Measurements from ENCODE around the gene HOXB6. TPM values are rescaled to one million over a fixed set of nuclear protein-coding genes. Genes with fewer than 3 reads are reported as not detected.

Gene HOXB6
- polyA plus RNA-seq, 1 donor from 2014 or later = not detected

DNA sequence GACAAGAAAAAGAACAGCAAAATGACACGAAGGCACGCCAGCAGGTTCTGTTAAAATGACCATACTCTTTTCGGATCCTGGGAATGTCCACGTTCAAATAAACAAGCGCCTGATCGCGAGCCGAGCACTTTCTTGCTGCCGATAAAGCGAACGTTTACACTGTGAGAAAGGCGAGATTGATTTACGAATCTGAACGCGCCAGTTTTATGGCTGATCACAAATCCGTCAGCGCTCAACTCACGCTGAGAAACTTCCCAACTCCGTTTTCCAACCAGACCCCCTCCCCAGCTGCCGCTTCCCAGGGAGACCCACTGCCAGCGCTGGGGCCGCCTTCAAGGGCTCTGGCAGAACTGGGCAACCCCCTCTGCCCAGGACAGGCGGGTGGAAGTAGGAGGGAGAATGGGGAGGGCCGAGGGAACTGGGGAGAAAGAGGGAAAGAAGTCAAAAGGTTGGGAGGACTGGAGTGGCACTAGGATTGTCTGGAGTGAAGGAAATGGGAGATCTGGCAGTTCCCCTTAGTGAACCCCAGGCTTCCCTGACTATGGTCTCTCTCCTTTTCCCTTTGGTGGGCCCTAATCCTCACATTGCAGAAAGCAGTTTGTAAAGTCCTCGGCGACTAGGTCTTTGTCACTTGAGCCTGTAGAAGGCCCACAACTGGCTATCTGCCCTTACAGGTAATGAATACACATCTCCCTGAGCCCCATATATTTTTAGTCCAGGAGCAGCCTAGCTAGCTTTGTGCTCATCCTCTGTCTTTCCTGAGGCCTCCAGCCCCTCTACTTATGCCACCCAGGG lies 33.6 kb downstream of the HOXB6 start:
- Mint-ChIP-seq H3K27ac (peak overlapping the region in 1 of 3 donors; percentile 66), H3K4me1 (peaks cover 0 to 5% (median 0%) of the 10 kb centered on the region in 3 donors), H3K27me3 (peaks cover 3% of the 10 kb centered on the region), H3K9me3 (peaks cover 0 to 1% (median 0%) of the 10 kb centered on the region in 3 donors), H3K4me3 (no peak overlapping the region), H3K36me3 (peaks cover 2% of the 10 kb centered on the region)

DNA sequence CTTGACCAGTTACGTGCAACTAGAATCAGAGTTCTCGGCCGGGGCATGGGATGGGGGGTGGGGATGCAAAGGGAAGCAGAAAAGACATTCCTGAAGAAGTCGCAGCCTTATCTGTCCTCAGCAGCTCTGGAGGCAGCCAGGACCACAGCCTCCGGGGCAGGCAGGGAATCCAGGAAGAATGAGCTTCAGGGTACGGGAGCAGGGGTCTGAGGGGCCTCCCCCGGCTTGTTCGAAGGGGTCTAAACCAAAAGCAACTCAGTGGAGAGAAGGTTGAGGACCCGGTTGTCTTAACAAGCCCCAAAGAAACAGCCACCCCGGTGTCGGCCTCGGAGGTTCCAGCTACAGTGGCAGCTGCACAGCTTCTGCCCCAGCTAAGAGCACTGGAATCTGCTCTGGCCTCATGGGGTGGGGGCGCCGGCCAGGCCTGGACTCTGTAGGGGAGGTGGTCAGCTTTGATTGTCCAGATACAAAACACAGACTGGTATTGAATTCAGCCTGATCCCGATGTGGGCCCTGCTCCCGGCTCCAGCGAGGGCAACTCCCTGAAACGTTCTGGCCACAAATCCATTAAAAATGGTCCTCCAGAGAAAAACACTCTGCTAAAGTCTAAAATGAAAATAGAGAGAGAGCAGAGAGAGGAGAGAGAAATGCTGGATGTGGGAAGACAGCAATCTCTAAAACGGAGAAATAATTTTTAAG lies 34.3 kb downstream of the HOXB6 start:
- Mint-ChIP-seq H3K36me3 (peaks cover 2% of the 10 kb centered on the region), H3K9me3 (peaks cover 0 to 1% (median 0%) of the 10 kb centered on the region in 3 donors), H3K4me1 (peaks cover 0 to 1% (median 0%) of the 10 kb centered on the region in 3 donors), H3K27me3 (peaks cover 3% of the 10 kb centered on the region), H3K4me3 (no peak overlapping the region), H3K27ac (no peak overlapping the region)

DNA sequence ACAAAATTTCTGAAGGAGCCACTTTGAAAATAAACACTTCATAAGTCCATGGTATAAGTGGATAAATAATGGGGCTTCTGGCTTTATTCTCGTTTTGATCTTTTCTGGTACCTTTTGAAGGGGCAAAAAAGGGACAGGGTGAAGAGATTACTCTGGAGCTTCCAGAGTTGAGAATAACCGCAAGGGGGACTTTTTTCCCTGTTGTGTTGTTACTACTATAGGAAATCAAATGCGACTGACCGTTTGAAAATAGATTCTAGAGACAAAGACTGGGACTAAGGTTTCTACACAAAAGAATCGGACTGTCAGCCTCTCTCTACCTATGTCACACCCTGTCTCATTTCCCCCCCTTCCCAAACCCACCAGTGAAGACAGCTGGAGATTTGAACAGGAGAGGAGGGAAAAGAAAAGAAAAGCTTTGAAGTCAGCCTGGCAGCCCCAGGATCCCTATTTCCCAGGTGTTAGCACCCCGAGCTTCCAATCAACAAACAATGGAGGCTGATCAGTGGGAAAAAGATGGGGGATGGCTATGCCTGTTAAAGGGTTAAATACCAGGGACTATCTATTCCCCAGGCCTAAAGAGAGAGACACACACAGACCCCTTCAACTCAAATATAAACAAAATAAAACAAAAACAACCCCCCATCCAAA lies 35.0 kb downstream of the HOXB6 start:
- no peak overlapping the region for H3K4me3 Mint-ChIP-seq
- peaks cover 4% of the 10 kb centered on the region for H3K27me3 Mint-ChIP-seq
- H3K36me3 Mint-ChIP-seq = peaks cover 2% of the 10 kb centered on the region
- H3K27ac Mint-ChIP-seq = no peak overlapping the region
- peaks cover 0 to 1% (median 0%) of the 10 kb centered on the region in 3 donors for H3K9me3 Mint-ChIP-seq
- H3K4me1 Mint-ChIP-seq = no peaks in the 10 kb centered on the region

DNA sequence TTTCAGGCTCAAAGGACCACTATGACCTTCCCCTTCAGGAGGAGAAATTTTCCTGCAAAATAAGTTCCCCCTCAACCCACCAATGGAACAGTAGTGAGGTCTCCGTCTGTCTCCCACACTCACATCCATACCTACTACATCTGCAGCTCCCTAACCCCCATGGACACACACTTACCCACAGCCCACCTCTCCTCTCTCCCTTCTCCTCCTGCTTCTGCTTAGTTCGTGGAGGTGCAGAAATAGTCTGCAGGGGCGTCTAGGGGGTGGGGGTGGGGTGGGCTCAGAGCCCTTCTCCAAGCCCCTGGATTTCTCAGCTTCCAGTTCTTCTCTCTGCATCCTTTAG lies 35.6 kb downstream of the HOXB6 start:
- Mint-ChIP-seq H3K4me3 (no peak overlapping the region), H3K27ac (no peak overlapping the region), H3K4me1 (no peaks in the 10 kb centered on the region), H3K27me3 (peaks cover 8% of the 10 kb centered on the region), H3K36me3 (peaks cover 2% of the 10 kb centered on the region), H3K9me3 (peaks cover 0 to 1% (median 0%) of the 10 kb centered on the region in 3 donors)

DNA sequence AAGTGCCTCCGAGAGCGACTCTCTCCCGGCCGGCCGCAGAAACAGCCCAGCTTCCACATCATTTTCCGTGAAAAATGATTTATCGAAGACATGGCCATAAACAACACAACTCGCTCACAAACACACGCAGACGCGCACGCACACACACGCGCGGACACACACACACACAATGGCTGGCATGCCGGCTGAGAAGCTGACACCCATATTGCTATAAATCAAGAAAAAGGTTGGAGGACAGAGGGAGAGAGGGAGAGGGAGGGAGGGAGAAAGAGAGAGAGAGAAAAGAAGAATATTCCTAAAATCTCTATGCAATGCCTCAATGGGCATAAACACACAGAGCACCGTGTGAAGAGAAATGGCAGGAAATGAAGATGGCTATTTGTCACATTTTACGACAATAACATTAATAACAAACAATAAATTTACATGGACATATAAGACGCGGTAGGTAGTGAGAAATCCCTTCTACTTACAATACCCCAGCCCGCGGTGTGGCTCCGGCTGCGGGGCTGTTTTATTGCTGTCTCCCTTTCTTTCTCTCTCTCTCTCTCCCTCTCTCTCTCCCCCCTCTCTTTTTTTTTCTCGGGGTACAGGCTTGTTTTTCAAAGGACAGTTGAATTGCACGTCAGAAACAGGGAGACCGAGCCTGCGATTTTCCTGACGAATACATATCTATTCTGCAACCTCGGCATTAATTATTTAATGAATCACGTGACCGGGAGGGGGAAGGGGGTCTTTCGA lies 36.1 kb downstream of the HOXB6 start:
- peaks cover 2% of the 10 kb centered on the region for H3K36me3 Mint-ChIP-seq
- H3K4me3 Mint-ChIP-seq = no peak overlapping the region
- H3K27me3 Mint-ChIP-seq = peaks cover 8% of the 10 kb centered on the region
- peaks cover 0 to 1% (median 0%) of the 10 kb centered on the region in 3 donors for H3K9me3 Mint-ChIP-seq
- H3K4me1 Mint-ChIP-seq = no peaks in the 10 kb centered on the region
- H3K27ac Mint-ChIP-seq = no peak overlapping the region

DNA sequence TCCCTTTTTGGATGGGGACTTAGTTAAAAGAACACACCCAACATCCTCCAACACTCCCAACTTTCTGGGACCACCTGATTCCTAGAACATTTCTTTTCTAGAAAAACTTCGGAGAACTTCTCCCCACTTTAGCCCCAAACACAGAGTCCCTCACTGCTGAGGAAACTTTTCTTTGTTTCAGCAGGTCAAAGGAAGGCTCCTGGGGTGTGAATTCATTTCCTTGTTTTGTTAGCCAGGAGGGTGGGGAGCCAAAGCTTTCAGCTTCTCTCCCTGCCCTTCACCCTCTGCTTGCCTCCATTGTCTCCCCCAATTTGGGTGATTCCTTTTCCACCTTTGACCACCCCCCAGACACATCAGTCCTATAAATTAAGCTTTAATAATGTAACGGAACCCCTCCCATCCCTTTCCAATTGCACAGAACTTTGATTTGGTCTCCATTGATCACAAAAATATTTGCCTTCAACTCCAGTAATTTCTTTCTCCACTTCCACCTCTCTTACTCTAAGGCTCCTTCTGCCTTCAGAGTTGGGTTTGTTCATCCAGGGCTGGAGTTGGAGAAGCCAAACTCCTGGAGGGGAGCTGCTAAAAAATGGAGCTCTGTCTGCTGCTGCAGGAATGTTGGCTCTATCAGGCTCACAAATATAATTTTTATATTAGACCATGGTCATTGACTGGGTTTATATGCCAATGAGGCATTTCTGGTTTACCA lies 37.0 kb downstream of the HOXB6 start:
- Mint-ChIP-seq H3K9me3 (peaks cover 0 to 1% (median 0%) of the 10 kb centered on the region in 3 donors), H3K4me1 (no peaks in the 10 kb centered on the region), H3K27ac (no peak overlapping the region), H3K4me3 (no peak overlapping the region), H3K36me3 (peaks cover 2% of the 10 kb centered on the region), H3K27me3 (peaks cover 10% of the 10 kb centered on the region)

DNA sequence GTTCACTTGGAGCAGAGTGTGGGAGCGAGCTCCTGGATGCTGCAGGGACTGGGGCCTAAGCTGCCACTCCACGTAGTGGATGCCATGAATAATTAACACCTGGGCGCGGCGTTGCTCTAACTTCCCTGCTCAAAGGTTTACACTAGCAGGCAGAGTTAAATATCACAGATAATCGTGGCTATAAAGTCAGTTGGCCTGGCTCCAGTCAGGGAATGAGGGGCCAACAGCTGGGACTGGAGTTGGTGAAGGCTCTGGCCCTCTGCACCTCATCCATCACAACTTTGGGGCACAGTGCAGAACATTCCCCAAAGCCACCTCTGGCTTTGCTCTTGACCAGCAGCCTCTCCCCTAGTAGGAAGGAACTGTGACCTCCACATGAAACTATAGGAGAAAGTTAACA lies 37.6 kb downstream of the HOXB6 start:
- no peak overlapping the region for H3K27ac Mint-ChIP-seq
- peaks cover 2% of the 10 kb centered on the region for H3K36me3 Mint-ChIP-seq
- peaks cover 0 to 1% (median 0%) of the 10 kb centered on the region in 3 donors for H3K9me3 Mint-ChIP-seq
- H3K27me3 Mint-ChIP-seq = peaks cover 11% of the 10 kb centered on the region
- no peak overlapping the region for H3K4me3 Mint-ChIP-seq
- H3K4me1 Mint-ChIP-seq = no peaks in the 10 kb centered on the region

DNA sequence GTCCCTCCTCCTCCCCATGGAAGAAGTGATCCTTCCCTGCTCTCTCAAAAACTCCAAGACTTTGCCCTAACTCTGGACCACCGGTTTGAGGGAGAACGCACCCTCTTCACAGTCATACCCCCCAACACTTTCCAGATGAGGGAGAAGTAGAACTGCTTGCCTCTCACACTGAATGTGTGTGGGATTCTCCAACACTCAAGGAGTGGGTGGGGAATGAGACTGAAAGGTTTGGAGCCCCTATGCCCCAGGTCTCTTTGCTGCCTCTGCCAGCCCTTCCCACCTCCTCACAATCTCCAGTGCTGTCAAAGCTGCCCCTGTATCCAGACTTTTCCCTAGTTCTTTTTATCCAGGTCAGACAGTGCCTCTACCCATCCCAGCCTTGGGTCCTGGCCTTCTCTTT lies 38.1 kb downstream of the HOXB6 start:
- peaks cover 2% of the 10 kb centered on the region for H3K36me3 Mint-ChIP-seq
- no peak overlapping the region for H3K4me3 Mint-ChIP-seq
- peaks cover 11% of the 10 kb centered on the region for H3K27me3 Mint-ChIP-seq
- H3K9me3 Mint-ChIP-seq = peaks cover 0 to 1% (median 0%) of the 10 kb centered on the region in 3 donors
- no peak overlapping the region for H3K27ac Mint-ChIP-seq
- H3K4me1 Mint-ChIP-seq = no peaks in the 10 kb centered on the region

DNA sequence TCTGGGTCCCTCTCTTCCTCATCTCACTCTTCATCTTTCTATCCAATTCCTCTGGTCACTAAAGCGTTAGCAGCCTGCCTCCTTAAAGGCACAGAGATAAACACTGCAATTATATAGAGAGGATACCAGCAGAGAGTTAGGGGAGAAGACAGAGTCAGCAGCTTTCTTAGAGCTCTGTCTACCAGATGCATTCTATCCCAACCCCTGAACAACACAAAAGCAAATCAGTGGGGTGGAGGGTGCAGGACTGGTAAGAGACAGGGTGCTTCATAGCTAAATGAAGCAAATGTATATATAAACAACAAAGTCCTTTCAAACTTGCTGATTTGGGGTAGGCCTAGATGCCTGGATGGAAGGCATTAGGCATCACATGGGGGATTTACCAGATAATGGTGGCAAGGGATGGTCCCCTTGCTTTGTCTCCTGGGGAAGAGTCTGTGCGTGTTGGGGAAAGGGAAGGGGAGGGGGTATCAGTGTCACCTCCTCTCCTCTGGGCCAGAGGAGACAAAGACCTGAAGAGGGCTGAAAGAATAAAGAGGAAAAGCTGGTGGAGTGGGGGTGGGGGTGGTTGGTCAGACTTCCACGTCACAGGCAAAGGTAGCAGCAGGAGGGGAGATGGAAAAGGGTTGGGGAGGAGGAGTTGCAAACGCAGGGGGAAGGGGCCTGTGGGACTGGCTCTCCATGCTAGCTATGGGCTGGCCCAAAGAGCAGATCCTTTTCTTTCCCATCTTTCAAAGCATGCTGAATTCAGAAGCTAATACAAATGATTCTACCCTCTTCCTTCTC lies 38.7 kb downstream of the HOXB6 start:
- H3K36me3 Mint-ChIP-seq = peaks cover 2% of the 10 kb centered on the region
- H3K27ac Mint-ChIP-seq = no peak overlapping the region
- H3K4me1 Mint-ChIP-seq = no peaks in the 10 kb centered on the region
- H3K9me3 Mint-ChIP-seq = peaks cover 0 to 1% (median 0%) of the 10 kb centered on the region in 3 donors
- H3K27me3 Mint-ChIP-seq = peaks cover 11% of the 10 kb centered on the region
- H3K4me3 Mint-ChIP-seq = no peak overlapping the region

DNA sequence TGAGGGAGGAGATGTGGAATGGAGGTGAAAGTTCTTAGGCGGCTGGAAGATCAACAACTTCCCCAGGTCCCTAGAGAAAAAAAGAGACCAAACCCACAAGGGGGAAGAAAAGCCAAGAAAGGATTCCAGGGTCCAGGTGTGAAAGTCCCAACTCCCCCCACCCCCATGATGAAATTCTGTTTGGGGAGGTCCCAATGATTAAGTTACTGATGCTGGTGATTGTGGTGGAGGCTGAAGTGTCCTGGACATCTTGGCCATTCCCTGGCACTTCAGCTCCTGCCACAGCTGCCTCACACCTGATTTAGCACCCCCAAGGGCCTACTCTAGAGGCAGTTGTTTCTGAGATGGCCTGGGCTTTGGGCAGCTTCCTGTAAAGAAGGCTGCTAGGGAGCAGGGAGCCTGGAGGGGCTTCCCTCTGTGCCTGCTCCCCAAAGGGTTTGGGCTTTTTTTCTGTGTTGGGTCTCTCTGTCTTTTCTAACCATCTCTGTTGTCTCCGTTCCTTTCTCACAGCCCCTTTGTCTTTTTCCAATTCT lies 39.7 kb downstream of the HOXB6 start:
- Mint-ChIP-seq H3K9me3 (peaks cover 0 to 1% (median 0%) of the 10 kb centered on the region in 3 donors), H3K36me3 (peaks cover 2% of the 10 kb centered on the region), H3K27me3 (peaks cover 8% of the 10 kb centered on the region), H3K27ac (no peak overlapping the region), H3K4me1 (no peaks in the 10 kb centered on the region), H3K4me3 (no peak overlapping the region)

DNA sequence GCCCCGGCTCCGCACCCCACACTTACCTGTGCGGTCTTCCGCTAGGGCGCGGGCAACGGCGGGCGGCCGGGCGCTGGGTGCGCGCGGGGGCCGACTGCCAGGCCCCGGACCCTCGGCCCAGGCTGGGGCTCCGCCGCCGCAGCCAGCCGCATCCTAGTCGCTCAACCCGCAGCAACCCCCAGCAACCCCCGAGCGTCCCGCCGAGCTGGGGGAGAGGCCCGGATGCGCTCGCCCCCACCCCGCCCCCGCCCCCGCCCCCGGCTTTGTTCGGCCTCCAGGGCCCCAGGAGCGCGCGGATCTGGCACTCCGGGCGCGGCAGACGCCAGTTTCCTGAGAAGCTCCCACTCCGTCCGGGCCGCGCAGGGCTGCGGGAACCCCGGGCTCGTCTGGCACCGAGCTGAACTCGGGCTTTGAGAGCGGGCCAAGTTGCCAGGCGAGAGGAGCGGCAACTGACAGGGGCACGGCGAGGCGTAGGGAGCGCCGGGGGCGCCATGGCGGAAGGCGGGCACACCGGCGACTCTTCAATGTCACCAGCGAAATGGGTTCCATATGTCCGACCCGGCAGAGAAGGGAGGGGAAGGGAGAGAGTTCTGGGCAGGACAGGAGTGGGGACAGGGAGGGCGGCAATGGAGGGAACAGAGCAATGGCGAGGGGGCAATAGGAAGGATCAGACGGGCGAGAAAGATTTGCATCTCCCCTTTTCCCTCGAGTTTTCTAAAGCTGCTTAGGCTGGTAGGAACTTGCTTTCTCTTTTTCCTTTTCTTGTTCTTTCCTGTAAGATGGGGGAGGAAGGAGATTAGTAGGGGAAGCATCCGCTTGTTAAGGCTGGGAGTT lies 40.4 kb downstream of the HOXB6 start:
- Mint-ChIP-seq H3K4me1 (no peaks in the 10 kb centered on the region), H3K36me3 (peaks cover 2% of the 10 kb centered on the region), H3K4me3 (no peak overlapping the region), H3K27ac (no peak overlapping the region), H3K9me3 (peaks cover 0 to 1% (median 0%) of the 10 kb centered on the region in 3 donors), H3K27me3 (peaks cover 8% of the 10 kb centered on the region)

DNA sequence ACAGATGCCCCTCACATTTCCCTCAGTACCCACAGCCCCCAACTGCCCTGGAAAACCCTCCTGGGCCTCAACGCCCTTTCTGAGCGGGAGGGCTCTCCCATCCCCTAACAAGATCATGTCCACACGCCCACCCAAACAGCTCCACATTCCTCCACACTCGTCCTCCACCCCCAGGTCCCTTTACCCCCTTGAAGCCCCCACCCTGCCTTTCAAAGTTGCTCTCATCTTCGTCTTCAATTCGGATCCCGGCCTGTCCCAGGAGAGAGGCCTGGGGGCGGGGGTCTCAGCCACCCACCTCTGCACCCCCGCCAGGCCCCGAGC lies 41.0 kb downstream of the HOXB6 start:
- Mint-ChIP-seq H3K27ac (no peak overlapping the region), H3K27me3 (peaks cover 8% of the 10 kb centered on the region), H3K4me3 (no peak overlapping the region), H3K4me1 (no peaks in the 10 kb centered on the region), H3K9me3 (no peaks in the 10 kb centered on the region), H3K36me3 (no peaks in the 10 kb centered on the region)

DNA sequence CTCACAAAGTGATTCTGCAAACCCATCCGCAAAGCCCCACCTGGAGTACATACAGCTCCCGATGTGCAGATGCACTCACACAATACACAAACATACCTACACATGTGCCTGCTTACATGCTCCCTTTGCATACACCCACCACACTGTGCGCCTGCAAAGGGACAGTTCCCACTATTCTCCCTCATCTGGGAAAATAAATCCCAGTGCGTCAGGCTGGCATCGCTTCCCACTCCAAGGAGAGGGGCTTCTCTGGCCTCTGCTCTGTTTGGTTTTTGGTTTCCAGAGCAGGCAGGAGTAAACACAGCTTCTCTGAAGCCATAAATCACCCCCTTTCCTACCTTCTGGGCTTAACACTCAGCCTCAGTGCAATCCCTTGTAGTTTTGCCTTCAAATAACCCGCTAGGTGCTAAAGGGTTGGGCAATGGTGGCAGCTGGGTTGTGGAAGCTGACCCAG lies 41.4 kb downstream of the HOXB6 start:
- peak overlapping the region in 1 of 3 donors; percentile 49 for H3K27ac Mint-ChIP-seq
- H3K9me3 Mint-ChIP-seq = no peaks in the 10 kb centered on the region
- no peaks in the 10 kb centered on the region for H3K4me1 Mint-ChIP-seq
- no peak overlapping the region for H3K4me3 Mint-ChIP-seq
- peaks cover 11% of the 10 kb centered on the region for H3K27me3 Mint-ChIP-seq
- no peaks in the 10 kb centered on the region for H3K36me3 Mint-ChIP-seq

Data from IgD-negative memory B cell (primary cell).